MCF 10A (cell line): ENCODE results near the gene TIAM1. TPM values are rescaled to one million over a fixed set of nuclear protein-coding genes. Genes with fewer than 3 reads are reported as not detected.

Experiments used
- BruUV-seq: library from RNA; stranded (reverse); fragments of 400-500 nt; replicated peaks from 2 replicates; lab custom pipeline; 2021; lab: Mats Ljungman, UMichigan
- CTCF ChIA-PET: fragments of 300-600 bp; sonication (Branson Sonifier 250); formaldehyde crosslinking; extraction: SDS; loops from one replicate; lab custom pipeline; 2021; ENCODE audit warnings: antibody characterized with exemption, inconsistent platforms; lab: Yijun Ruan, JAX
- POLR2A ChIA-PET: fragments of 300-600, 350-650 bp; sonication (Branson Sonifier 250); formaldehyde crosslinking; extraction: SDS; loops from one replicate; lab custom pipeline; 2020; ENCODE audit warnings: antibody characterized with exemption, inconsistent platforms; lab: Yijun Ruan, JAX
- DNase-seq: peaks from one replicate; pipeline ENCODE4 v3.0.0-alpha.2; 2018; ENCODE audit not compliant: unreplicated experiment
- H3K27ac Mint-ChIP-seq: one replicate; pipeline ENCODE4 v1.8.0; 2022; ENCODE audit warnings: mild to moderate bottlenecking, low read depth, mixed read lengths; ENCODE audit not compliant: unreplicated experiment
- H3K27me3 Mint-ChIP-seq: one replicate; pipeline ENCODE4 v1.8.0; 2022; ENCODE audit warnings: mixed read lengths; ENCODE audit not compliant: insufficient read depth, unreplicated experiment
- H3K36me3 Mint-ChIP-seq: one replicate; pipeline ENCODE4 v1.8.0; 2022; ENCODE audit warnings: mild to moderate bottlenecking, moderate library complexity, mixed read lengths; ENCODE audit not compliant: insufficient read depth, unreplicated experiment
- H3K4me1 Mint-ChIP-seq: one replicate; pipeline ENCODE4 v1.8.0; 2022; ENCODE audit warnings: mixed read lengths; ENCODE audit not compliant: insufficient read depth, unreplicated experiment
- H3K4me3 Mint-ChIP-seq: one replicate; pipeline ENCODE4 v1.8.0; 2022; ENCODE audit warnings: mild to moderate bottlenecking, moderate library complexity, mixed read lengths; ENCODE audit not compliant: unreplicated experiment
- H3K9me3 Mint-ChIP-seq: one replicate; pipeline ENCODE4 v1.8.0; 2022; ENCODE audit warnings: mixed read lengths; ENCODE audit not compliant: unreplicated experiment
- CTCF ChIP-seq: fragments of 200-600 bp; IDR thresholded peaks from one replicate; pipeline ENCODE4 v1.8.0; 2022; ENCODE audit warnings: antibody characterized with exemption, mild to moderate bottlenecking; ENCODE audit not compliant: unreplicated experiment
- intact Hi-C: fragments of 100-400 bp; cut with micrococcal nuclease; formaldehyde crosslinking; loops from 2 replicates; pipeline ENCODE4 v1.14.1; 2022
- total RNA-seq: library from RNA; stranded (reverse); gene quantifications from 2 replicates; pipeline ENCODE4 v1.2.3, GENCODE V29; 2022

Gene TIAM1
- total RNA-seq, 1 experiment from 2014 or later, result 9.8 TPM

GRCh38 chr21:31128234-31128633 lies 215.8 kb downstream of the TIAM1 start:
- H3K27ac Mint-ChIP-seq, result no peak overlapping the region

GRCh38 chr21:31124010-31124409 lies 220.1 kb downstream of the TIAM1 start:
- intact Hi-C loops, result no loop called here
- Mint-ChIP-seq H3K4me3 (no peak overlapping the region), H3K27ac (no peak overlapping the region), H3K36me3 (peaks cover 14% of the 10 kb centered on the region), H3K27me3 (no peaks in the 10 kb centered on the region), H3K9me3 (no peaks in the 10 kb centered on the region), H3K4me1 (no peaks in the 10 kb centered on the region)
- BruUV-seq, result no TSS peak
- CTCF ChIA-PET, result interaction anchor here (0.6 to 1.7 kb wide), 4 partner anchors 9 to 284 kb away, joined by 3 to 5 read pairs (median 4); no protein-coding TSS in a partner anchor
- no peak for DNase-seq
- POLR2A ChIA-PET, result interaction anchor here (0.6 kb wide), 1 partner anchor 34 kb away, joined by 3 read pairs; no protein-coding TSS in a partner anchor
- no peak for TF ChIP-seq CTCF

More at GRCh38 chr21:31128234-31128633, 215.8 kb downstream of the TIAM1 start:
- ChIA-PET CTCF (interaction anchor here (1.4 to 1.7 kb wide), 2 partner anchors 20 to 52 kb away, joined by 5 read pairs; no protein-coding TSS in a partner anchor), POLR2A (no interaction called here)
- no TSS peak for BruUV-seq
- TF ChIP-seq CTCF, result no peak
- no peaks in the 10 kb centered on the region for H3K9me3 Mint-ChIP-seq
- peaks cover 21% of the 10 kb centered on the region for H3K36me3 Mint-ChIP-seq
- intact Hi-C loops, result no loop called here
- DNase-seq, result no peak
- no peaks in the 10 kb centered on the region for H3K27me3 Mint-ChIP-seq
- no peak overlapping the region for H3K4me3 Mint-ChIP-seq
- no peaks in the 10 kb centered on the region for H3K4me1 Mint-ChIP-seq

GRCh38 chr21:31119199-31119598 lies 224.9 kb downstream of the TIAM1 start:
- CTCF ChIA-PET, result interaction anchor here (0.6 to 3.4 kb wide), 8 partner anchors 10 to 486 kb away, joined by 3 to 29 read pairs (median 5); no protein-coding TSS in a partner anchor
- Mint-ChIP-seq H3K27me3 (no peaks in the 10 kb centered on the region), H3K9me3 (no peaks in the 10 kb centered on the region), H3K4me3 (no peak overlapping the region), H3K4me1 (no peaks in the 10 kb centered on the region), H3K27ac (no peak overlapping the region), H3K36me3 (peaks cover 5% of the 10 kb centered on the region)
- DNase-seq, result no peak
- no peak for TF ChIP-seq CTCF
- intact Hi-C loops, result no loop called here
- POLR2A ChIA-PET, result no interaction called here
- no TSS peak for BruUV-seq

- Mint-ChIP-seq H3K27ac (no peak overlapping the region), H3K27me3 (no peaks in the 10 kb centered on the region), H3K4me1 (no peaks in the 10 kb centered on the region), H3K9me3 (no peaks in the 10 kb centered on the region), H3K4me3 (no peak overlapping the region), H3K36me3 (no peaks in the 10 kb centered on the region)
- ChIA-PET CTCF (interaction anchor here (0.6 to 3.4 kb wide), 5 partner anchors 18 to 376 kb away, joined by 3 to 29 read pairs (median 3); no protein-coding TSS in a partner anchor), POLR2A (no interaction called here)
- no peak for TF ChIP-seq CTCF
- intact Hi-C loops, result no loop called here
- no TSS peak for BruUV-seq
- DNase-seq, result peak; percentile 49
Observed at GRCh38 chr21:31117128-31117916, 226.7 kb downstream of the TIAM1 start.
